K562 (cell line): ENCODE results near the gene PIGV. TPM values are rescaled to one million over a fixed set of nuclear protein-coding genes. Genes with fewer than 3 reads are reported as not detected.

Source experiments
- ARNT ChIP-seq, 2 experiments: fragments of 450-650 bp; IDR thresholded peaks; 2 replicates each; pipeline ENCODE4 v1.6.1; 2016; ENCODE audit warnings: mild to moderate bottlenecking in 1 of 2
- BCL6 ChIP-seq: fragments of 250-450 bp; sonication (Bioruptor Pico); IDR thresholded peaks from 2 replicates; pipeline ENCODE4 v1.4.0; 2020
- DACH1 ChIP-seq: fragments of 450-650 bp; IDR thresholded peaks from 2 replicates; pipeline ENCODE4 v1.6.1; 2018; ENCODE audit not compliant: partially characterized antibody
- HMG20B ChIP-seq: fragments of 250-450 bp; sonication (Bioruptor Pico); IDR thresholded peaks from 2 replicates; pipeline ENCODE4 v1.5.0; 2021; ENCODE audit warnings: mild to moderate bottlenecking
- JUNB ChIP-seq: fragments of 450-650 bp; formaldehyde crosslinking; conservative IDR thresholded peaks from 2 replicates; pipeline ENCODE4 v1.4.0; 2020; ENCODE audit warnings: mild to moderate bottlenecking
- MED1 ChIP-seq: sonication (generic); formaldehyde crosslinking; IDR thresholded peaks from 2 replicates; pipeline ENCODE4 v1.8.1; 2023; ENCODE audit warnings: missing genetic modification reagents, borderline replicate concordance
- OTX1 ChIP-seq: fragments of 450-650 bp; formaldehyde crosslinking; IDR thresholded peaks from 2 replicates; pipeline ENCODE4 v1.4.0; 2022; ENCODE audit warnings: mild to moderate bottlenecking
- SETDB1 ChIP-seq: IDR thresholded peaks from one replicate; pipeline ENCODE4 v1.6.1; 2012; ENCODE audit warnings: low read length, control low read depth, inconsistent platforms
- TEAD2 ChIP-seq: fragments of 450-650 bp; IDR thresholded peaks from 2 replicates; pipeline ENCODE4 v1.6.1; 2016; ENCODE audit warnings: missing genetic modification characterization, control low read depth, missing compliant biosample characterization
- ZNF316 ChIP-seq: fragments of 450-650 bp; IDR thresholded peaks from 2 replicates; pipeline ENCODE4 v1.6.1; 2016
- polyA plus RNA-seq, 8 experiments: library from polyadenylated mRNA; depleted of rRNA in 4 of 8; stranded (reverse) in 5 of 8; unstranded in 3 of 8; fragments of >200 nt; fragmentation: Nextera tagmentation in 2 of 8; fragmentation: Illumina TruSeq in 1 of 8; extraction: Ambion mirVana in 2 of 8; extraction: Trizol in 1 of 8; gene quantifications; 2 replicates each; pipeline versions ENCODE4 v1.2.1 to v1.2.3, GENCODE V29; 2011 to 2014; ENCODE audit warnings: inconsistent platforms in 1 of 8, missing spikeins in 1 of 8
- total RNA-seq, 7 experiments: library from RNA; depleted of rRNA in 6 of 7; stranded (reverse); fragments of >200 nt in 6 of 7; fragmentation: Illumina TruSeq in 2 of 7; extraction: Trizol in 2 of 7; gene quantifications; 2 replicates each; pipeline versions ENCODE4 v1.2.1 to v1.2.3, GENCODE V29; 2011 to 2021; ENCODE audit warnings: low replicate concordance in 1 of 7
- TF ChIP-seq, protein P1 (sequence below): fragments of 450-650 bp; IDR thresholded peaks from 2 replicates; pipeline ENCODE4 v1.6.1; 2016; ENCODE audit warnings: mild to moderate bottlenecking, moderate library complexity

The PIGV gene
- total and polyA plus RNA-seq, 9 of the 15 experiments (the other 6 are each of a cell fraction or from before 2014, with no cell fraction given), result 8.4 to 21.8 (median 11.7) TPM

DNA sequence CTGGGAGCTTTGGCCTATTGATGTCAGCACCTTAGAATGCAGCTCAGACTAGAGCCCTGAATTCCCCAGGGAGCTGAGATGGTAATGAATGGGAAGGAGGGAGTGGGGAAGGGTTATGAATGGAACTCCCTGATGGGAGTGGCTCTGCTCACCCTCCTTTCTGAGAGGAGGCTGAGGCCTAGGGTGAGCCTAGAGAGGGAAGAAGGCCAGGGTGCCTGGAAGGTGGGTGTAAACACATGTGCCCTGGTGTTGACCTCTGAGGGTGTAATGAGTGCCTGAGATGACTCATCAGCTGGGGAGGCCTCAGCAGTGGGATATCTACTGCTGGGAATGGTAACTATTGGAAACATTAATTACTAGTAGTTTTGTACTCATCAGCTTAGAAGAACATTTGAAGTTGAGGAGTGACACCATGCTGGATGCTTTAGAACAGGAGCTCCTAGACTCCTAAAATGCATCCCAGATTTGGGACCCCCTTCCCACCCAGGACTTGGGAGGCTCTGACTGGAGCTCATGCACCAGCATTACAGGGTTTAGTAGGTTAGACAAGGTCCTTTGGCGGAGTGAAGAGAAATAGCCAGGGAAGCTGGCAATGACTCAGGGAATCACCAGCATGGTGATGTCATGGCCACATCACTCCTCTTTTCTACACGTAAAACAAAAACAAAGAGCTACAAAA lies 16.0 kb upstream of the PIGV start (continued):
- TF ChIP-seq DACH1 (peak; percentile 90), JUNB (peak; percentile 81; the same call in 1 of the 2 replicates), BCL6 (0 out of 2 replicates have a peak, but pooled peaks have one; percentile 21), SETDB1 (peak; percentile 87), ZNF316 (peak; percentile 75), MED1 (no peak), ARNT (IDR thresholded peaks at IDR 0.05) (0 out of 4 replicates have a peak, but pooled peaks of 1 of the 2 experiments have one; percentile 32), HMG20B (CRISPR knock-in tag) (no peak), OTX1 (CRISPR knock-in tag) (0 out of 2 replicates have a peak, but pooled peaks have one; percentile 77), TEAD2 (tag) (0 out of 2 replicates have a peak, but pooled peaks have one; percentile 46)
- TF ChIP-seq, protein P1, sequence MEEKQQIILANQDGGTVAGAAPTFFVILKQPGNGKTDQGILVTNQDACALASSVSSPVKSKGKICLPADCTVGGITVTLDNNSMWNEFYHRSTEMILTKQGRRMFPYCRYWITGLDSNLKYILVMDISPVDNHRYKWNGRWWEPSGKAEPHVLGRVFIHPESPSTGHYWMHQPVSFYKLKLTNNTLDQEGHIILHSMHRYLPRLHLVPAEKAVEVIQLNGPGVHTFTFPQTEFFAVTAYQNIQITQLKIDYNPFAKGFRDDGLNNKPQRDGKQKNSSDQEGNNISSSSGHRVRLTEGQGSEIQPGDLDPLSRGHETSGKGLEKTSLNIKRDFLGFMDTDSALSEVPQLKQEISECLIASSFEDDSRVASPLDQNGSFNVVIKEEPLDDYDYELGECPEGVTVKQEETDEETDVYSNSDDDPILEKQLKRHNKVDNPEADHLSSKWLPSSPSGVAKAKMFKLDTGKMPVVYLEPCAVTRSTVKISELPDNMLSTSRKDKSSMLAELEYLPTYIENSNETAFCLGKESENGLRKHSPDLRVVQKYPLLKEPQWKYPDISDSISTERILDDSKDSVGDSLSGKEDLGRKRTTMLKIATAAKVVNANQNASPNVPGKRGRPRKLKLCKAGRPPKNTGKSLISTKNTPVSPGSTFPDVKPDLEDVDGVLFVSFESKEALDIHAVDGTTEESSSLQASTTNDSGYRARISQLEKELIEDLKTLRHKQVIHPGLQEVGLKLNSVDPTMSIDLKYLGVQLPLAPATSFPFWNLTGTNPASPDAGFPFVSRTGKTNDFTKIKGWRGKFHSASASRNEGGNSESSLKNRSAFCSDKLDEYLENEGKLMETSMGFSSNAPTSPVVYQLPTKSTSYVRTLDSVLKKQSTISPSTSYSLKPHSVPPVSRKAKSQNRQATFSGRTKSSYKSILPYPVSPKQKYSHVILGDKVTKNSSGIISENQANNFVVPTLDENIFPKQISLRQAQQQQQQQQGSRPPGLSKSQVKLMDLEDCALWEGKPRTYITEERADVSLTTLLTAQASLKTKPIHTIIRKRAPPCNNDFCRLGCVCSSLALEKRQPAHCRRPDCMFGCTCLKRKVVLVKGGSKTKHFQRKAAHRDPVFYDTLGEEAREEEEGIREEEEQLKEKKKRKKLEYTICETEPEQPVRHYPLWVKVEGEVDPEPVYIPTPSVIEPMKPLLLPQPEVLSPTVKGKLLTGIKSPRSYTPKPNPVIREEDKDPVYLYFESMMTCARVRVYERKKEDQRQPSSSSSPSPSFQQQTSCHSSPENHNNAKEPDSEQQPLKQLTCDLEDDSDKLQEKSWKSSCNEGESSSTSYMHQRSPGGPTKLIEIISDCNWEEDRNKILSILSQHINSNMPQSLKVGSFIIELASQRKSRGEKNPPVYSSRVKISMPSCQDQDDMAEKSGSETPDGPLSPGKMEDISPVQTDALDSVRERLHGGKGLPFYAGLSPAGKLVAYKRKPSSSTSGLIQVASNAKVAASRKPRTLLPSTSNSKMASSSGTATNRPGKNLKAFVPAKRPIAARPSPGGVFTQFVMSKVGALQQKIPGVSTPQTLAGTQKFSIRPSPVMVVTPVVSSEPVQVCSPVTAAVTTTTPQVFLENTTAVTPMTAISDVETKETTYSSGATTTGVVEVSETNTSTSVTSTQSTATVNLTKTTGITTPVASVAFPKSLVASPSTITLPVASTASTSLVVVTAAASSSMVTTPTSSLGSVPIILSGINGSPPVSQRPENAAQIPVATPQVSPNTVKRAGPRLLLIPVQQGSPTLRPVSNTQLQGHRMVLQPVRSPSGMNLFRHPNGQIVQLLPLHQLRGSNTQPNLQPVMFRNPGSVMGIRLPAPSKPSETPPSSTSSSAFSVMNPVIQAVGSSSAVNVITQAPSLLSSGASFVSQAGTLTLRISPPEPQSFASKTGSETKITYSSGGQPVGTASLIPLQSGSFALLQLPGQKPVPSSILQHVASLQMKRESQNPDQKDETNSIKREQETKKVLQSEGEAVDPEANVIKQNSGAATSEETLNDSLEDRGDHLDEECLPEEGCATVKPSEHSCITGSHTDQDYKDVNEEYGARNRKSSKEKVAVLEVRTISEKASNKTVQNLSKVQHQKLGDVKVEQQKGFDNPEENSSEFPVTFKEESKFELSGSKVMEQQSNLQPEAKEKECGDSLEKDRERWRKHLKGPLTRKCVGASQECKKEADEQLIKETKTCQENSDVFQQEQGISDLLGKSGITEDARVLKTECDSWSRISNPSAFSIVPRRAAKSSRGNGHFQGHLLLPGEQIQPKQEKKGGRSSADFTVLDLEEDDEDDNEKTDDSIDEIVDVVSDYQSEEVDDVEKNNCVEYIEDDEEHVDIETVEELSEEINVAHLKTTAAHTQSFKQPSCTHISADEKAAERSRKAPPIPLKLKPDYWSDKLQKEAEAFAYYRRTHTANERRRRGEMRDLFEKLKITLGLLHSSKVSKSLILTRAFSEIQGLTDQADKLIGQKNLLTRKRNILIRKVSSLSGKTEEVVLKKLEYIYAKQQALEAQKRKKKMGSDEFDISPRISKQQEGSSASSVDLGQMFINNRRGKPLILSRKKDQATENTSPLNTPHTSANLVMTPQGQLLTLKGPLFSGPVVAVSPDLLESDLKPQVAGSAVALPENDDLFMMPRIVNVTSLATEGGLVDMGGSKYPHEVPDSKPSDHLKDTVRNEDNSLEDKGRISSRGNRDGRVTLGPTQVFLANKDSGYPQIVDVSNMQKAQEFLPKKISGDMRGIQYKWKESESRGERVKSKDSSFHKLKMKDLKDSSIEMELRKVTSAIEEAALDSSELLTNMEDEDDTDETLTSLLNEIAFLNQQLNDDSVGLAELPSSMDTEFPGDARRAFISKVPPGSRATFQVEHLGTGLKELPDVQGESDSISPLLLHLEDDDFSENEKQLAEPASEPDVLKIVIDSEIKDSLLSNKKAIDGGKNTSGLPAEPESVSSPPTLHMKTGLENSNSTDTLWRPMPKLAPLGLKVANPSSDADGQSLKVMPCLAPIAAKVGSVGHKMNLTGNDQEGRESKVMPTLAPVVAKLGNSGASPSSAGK, result peak; percentile 49
